Measurements from ENCODE around the gene NDUFS8. TPM values are rescaled to one million over a fixed set of nuclear protein-coding genes. Genes with fewer than 3 reads are reported as not detected.
A peak's percentile ranks its signal among the peaks of the same experiment; 100 is the strongest.

NDUFS8 gene
- total RNA-seq, 1 donor from 2014 or later = 95.5 TPM

GRCh38 chr11:68048681-68049508 is 18.4 kb downstream of the NDUFS8 start:
- H3K36me3 ChIP-seq = peaks cover 97% of the 10 kb centered on the region
- no peaks in the 10 kb centered on the region for H3K4me1 ChIP-seq
- no peaks in the 10 kb centered on the region for H3K27me3 ChIP-seq (ENCODE audit: low read depth)
- TF ChIP-seq CTCF (IDR thresholded peaks at IDR 0.05) = no peak
- no peak overlapping the region for H3K4me3 ChIP-seq
- no peak overlapping the region for H3K27ac ChIP-seq
- intact Hi-C loops (cut with DNase I) = no loop called here
- no peaks in the 10 kb centered on the region for H3K9me3 ChIP-seq
- no peak for DNase-seq
- ATAC-seq = no peak

GRCh38 chr11:68049509-68050370 is 19.3 kb downstream of the NDUFS8 start:
- Histone ChIP-seq H3K4me1 (no peaks in the 10 kb centered on the region), H3K27ac (no peak overlapping the region), H3K9me3 (no peaks in the 10 kb centered on the region), H3K4me3 (no peak overlapping the region), H3K27me3 (ENCODE audit: low read depth) (no peaks in the 10 kb centered on the region), H3K36me3 (peaks cover 88% of the 10 kb centered on the region)
- ATAC-seq = no peak
- DNase-seq = no peak
- intact Hi-C loops (cut with DNase I) = no loop called here
- TF ChIP-seq CTCF (IDR thresholded peaks at IDR 0.05) = no peak

GRCh38 chr11:68050371-68050841 is 19.9 kb downstream of the NDUFS8 start:
- ATAC-seq (no peak), DNase-seq (no peak)

GRCh38 chr11:68051191-68052136 is 21.0 kb downstream of the NDUFS8 start:
- no peak for TF ChIP-seq CTCF (IDR thresholded peaks at IDR 0.05)
- peak in 1 of 2 donors; percentile 12 for ATAC-seq
- Histone ChIP-seq H3K27me3 (ENCODE audit: low read depth) (no peaks in the 10 kb centered on the region), H3K27ac (no peak overlapping the region), H3K4me1 (no peaks in the 10 kb centered on the region), H3K36me3 (peaks cover 71% of the 10 kb centered on the region), H3K4me3 (no peak overlapping the region), H3K9me3 (no peaks in the 10 kb centered on the region)
- no peak for DNase-seq
- intact Hi-C loops (cut with DNase I) = no loop called here

More at GRCh38 chr11:68050371-68050841, 19.9 kb downstream of the NDUFS8 start:
- Histone ChIP-seq H3K4me1 (no peaks in the 10 kb centered on the region), H3K27ac (no peak overlapping the region), H3K36me3 (peaks cover 82% of the 10 kb centered on the region), H3K27me3 (ENCODE audit: low read depth) (no peaks in the 10 kb centered on the region), H3K4me3 (no peak overlapping the region), H3K9me3 (no peaks in the 10 kb centered on the region)
- intact Hi-C loops (cut with DNase I) = no loop called here
- no peak for TF ChIP-seq CTCF (IDR thresholded peaks at IDR 0.05)

Measured in lower lobe of right lung (tissue), 2 donors.